Measurements from ENCODE around the gene CAVIN1.
A peak's percentile ranks its signal among the peaks of the same experiment; 100 is the strongest.

CAVIN1 gene

DNA sequence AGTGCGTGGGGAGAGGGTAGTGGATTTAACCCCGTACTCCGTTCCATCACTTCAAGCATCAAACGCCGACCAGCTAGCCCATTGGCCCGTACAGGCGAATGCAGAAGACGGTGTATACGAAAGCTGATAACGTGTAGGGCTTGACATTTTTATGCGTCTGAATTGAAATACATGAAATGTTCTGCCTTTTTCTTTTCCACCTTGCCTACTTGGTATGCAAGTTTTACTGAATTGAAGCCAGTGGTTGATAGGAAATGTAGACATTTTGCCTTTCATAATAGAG lies 34.0 kb downstream of the CAVIN1 start:
- Histone ChIP-seq H3K36me3 (ENCODE audit: control insufficient read depth in 2 of 2, insufficient read depth in 1 of 2, low read length in 2 of 2) (no peaks in the 10 kb centered on the region), H3K9me3 (ENCODE audit: control insufficient read depth, insufficient read depth, low read depth, low read length) (no peaks in the 10 kb centered on the region), H3K4me1 (ENCODE audit: control insufficient read depth, insufficient read depth, low read length) (peaks cover 8% of the 10 kb centered on the region), H3K27ac (ENCODE audit: extremely low read depth, low read depth, low read length) (no peak overlapping the region; the same call in 1 of the 2 replicates), H3K4me3 (ENCODE audit: low read depth, low read length) (peak overlapping the region; percentile 17; the same call in 1 of the 2 replicates)
- ChIA-PET CTCF (interaction anchor here (0.7 to 3.1 kb wide), 12 partner anchors 10 to 289 kb away, joined by 3 to 23 read pairs (median 4); partner anchors contain the start of gene PLEKHH3), POLR2A (interaction anchor here (0.5 to 2.2 kb wide), 17 partner anchors 10 to 1123 kb away, joined by 3 to 73 read pairs (median 5); partner anchors contain the start of genes CAVIN1, EIF1 and NAGLU)
- TF ChIP-seq ZNF623 (tag by site-specific recombination; IDR thresholded peaks at IDR 0.05), result no peak
- peak; percentile 79 for TF ChIP-seq ZNF335 (tag by site-specific recombination; conservative IDR thresholded peaks at IDR 0.05)

GRCh38 chr17:42388381-42389134 lies 34.5 kb downstream of the CAVIN1 start, which contains the start of gene STAT3:
Gene STAT3, minus strand, starts transcription at chr17:42388442. Its CDS starts 39,926 bp downstream, at chr17:42348516.
- ChIA-PET POLR2A (interaction anchor here (0.6 to 2.2 kb wide), 23 partner anchors 10 to 1123 kb away, joined by 3 to 73 read pairs (median 4); partner anchors contain the start of genes CAVIN1, EIF1, GHDC and JUP), CTCF (interaction anchor here (0.6 to 3.1 kb wide), 17 partner anchors 11 to 289 kb away, joined by 3 to 23 read pairs (median 4); partner anchors contain the start of gene PLEKHH3)
- Histone ChIP-seq H3K36me3 (ENCODE audit: control insufficient read depth in 2 of 2, insufficient read depth in 1 of 2, low read length in 2 of 2) (no peaks in the 10 kb centered on the region), H3K27ac (ENCODE audit: extremely low read depth, low read depth, low read length) (peak within 1 kb of the TSS; percentile 73), H3K4me3 (ENCODE audit: low read depth, low read length) (peak within 1 kb of the TSS; percentile 95), H3K9me3 (ENCODE audit: control insufficient read depth, insufficient read depth, low read depth, low read length) (no peaks in the 10 kb centered on the region), H3K4me1 (ENCODE audit: control insufficient read depth, insufficient read depth, low read length) (peaks cover 8% of the 10 kb centered on the region)
- TF ChIP-seq YY2 (tag by site-specific recombination; IDR thresholded peaks at IDR 0.05) (peak; percentile 63; the same call in 1 of the 2 replicates), ZFHX2 (tag by site-specific recombination; conservative IDR thresholded peaks at IDR 0.05) (peak; percentile 74), ZNF48 (tag by site-specific recombination; IDR thresholded peaks at IDR 0.05) (no peak), ZNF843 (tag by site-specific recombination; IDR thresholded peaks at IDR 0.05) (peak; percentile 85), ZNF362 (tag by site-specific recombination; IDR thresholded peaks at IDR 0.05) (no peak), ZNF426 (tag by site-specific recombination; IDR thresholded peaks at IDR 0.05) (no peak), SP2 (tag by site-specific recombination; IDR thresholded peaks at IDR 0.05) (peak; percentile 99), WT1 (tag by site-specific recombination; IDR thresholded peaks at IDR 0.05) (peak; percentile 81), ZNF239 (tag by site-specific recombination; IDR thresholded peaks at IDR 0.05) (no peak), ZBTB20 (tag by site-specific recombination; IDR thresholded peaks at IDR 0.05) (peak; percentile 94), ZNF785 (tag by site-specific recombination; IDR thresholded peaks at IDR 0.05) (peak; percentile 88; the same call in 1 of the 2 replicates), ZNF692 (tag by site-specific recombination; IDR thresholded peaks at IDR 0.05) (peak; percentile 93), ZBTB48 (tag by site-specific recombination; IDR thresholded peaks at IDR 0.05) (peak; percentile 95)
- TF ChIP-seq, protein P1, sequence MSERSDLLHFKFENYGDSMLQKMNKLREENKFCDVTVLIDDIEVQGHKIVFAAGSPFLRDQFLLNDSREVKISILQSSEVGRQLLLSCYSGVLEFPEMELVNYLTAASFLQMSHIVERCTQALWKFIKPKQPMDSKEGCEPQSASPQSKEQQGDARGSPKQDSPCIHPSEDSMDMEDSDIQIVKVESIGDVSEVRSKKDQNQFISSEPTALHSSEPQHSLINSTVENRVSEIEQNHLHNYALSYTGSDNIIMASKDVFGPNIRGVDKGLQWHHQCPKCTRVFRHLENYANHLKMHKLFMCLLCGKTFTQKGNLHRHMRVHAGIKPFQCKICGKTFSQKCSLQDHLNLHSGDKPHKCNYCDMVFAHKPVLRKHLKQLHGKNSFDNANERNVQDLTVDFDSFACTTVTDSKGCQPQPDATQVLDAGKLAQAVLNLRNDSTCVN (tag by site-specific recombination; optimal IDR thresholded peaks at IDR 0.05), result peak; percentile 42
- TF ChIP-seq, protein P2, sequence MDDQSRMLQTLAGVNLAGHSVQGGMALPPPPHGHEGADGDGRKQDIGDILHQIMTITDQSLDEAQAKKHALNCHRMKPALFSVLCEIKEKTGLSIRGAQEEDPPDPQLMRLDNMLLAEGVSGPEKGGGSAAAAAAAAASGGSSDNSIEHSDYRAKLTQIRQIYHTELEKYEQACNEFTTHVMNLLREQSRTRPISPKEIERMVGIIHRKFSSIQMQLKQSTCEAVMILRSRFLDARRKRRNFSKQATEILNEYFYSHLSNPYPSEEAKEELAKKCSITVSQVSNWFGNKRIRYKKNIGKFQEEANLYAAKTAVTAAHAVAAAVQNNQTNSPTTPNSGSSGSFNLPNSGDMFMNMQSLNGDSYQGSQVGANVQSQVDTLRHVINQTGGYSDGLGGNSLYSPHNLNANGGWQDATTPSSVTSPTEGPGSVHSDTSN (CRISPR knock-in tag; IDR thresholded peaks at IDR 0.05), result peak; percentile 93
- TF ChIP-seq, protein P3, sequence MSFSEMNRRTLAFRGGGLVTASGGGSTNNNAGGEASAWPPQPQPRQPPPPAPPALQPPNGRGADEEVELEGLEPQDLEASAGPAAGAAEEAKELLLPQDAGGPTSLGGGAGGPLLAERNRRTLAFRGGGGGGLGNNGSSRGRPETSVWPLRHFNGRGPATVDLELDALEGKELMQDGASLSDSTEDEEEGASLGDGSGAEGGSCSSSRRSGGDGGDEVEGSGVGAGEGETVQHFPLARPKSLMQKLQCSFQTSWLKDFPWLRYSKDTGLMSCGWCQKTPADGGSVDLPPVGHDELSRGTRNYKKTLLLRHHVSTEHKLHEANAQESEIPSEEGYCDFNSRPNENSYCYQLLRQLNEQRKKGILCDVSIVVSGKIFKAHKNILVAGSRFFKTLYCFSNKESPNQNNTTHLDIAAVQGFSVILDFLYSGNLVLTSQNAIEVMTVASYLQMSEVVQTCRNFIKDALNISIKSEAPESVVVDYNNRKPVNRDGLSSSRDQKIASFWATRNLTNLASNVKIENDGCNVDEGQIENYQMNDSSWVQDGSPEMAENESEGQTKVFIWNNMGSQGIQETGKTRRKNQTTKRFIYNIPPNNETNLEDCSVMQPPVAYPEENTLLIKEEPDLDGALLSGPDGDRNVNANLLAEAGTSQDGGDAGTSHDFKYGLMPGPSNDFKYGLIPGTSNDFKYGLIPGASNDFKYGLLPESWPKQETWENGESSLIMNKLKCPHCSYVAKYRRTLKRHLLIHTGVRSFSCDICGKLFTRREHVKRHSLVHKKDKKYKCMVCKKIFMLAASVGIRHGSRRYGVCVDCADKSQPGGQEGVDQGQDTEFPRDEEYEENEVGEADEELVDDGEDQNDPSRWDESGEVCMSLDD (tag by site-specific recombination; IDR thresholded peaks at IDR 0.05), result peak; percentile 91
- TF ChIP-seq, protein P4, sequence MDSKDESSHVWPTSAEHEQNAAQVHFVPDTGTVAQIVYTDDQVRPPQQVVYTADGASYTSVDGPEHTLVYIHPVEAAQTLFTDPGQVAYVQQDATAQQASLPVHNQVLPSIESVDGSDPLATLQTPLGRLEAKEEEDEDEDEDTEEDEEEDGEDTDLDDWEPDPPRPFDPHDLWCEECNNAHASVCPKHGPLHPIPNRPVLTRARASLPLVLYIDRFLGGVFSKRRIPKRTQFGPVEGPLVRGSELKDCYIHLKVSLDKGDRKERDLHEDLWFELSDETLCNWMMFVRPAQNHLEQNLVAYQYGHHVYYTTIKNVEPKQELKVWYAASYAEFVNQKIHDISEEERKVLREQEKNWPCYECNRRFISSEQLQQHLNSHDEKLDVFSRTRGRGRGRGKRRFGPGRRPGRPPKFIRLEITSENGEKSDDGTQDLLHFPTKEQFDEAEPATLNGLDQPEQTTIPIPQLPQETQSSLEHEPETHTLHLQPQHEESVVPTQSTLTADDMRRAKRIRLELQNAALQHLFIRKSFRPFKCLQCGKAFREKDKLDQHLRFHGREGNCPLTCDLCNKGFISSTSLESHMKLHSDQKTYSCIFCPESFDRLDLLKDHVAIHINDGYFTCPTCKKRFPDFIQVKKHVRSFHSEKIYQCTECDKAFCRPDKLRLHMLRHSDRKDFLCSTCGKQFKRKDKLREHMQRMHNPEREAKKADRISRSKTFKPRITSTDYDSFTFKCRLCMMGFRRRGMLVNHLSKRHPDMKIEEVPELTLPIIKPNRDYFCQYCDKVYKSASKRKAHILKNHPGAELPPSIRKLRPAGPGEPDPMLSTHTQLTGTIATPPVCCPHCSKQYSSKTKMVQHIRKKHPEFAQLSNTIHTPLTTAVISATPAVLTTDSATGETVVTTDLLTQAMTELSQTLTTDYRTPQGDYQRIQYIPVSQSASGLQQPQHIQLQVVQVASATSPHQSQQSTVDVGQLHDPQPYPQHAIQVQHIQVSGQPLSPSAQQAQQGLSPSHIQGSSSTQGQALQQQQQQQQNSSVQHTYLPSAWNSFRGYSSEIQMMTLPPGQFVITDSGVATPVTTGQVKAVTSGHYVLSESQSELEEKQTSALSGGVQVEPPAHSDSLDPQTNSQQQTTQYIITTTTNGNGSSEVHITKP (tag by site-specific recombination; IDR thresholded peaks at IDR 0.05), result peak; percentile 91
- TF ChIP-seq, protein P5, sequence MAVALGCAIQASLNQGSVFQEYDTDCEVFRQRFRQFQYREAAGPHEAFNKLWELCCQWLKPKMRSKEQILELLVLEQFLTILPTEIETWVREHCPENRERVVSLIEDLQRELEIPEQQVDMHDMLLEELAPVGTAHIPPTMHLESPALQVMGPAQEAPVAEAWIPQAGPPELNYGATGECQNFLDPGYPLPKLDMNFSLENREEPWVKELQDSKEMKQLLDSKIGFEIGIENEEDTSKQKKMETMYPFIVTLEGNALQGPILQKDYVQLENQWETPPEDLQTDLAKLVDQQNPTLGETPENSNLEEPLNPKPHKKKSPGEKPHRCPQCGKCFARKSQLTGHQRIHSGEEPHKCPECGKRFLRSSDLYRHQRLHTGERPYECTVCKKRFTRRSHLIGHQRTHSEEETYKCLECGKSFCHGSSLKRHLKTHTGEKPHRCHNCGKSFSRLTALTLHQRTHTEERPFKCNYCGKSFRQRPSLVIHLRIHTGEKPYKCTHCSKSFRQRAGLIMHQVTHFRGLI (tag by site-specific recombination; IDR thresholded peaks at IDR 0.05), result peak; percentile 54

Measured in HEK293 (cell line).